Thyroid gland (tissue), 4 donors: ENCODE results near the gene BRMS1.

Source experiments
- CTCF ChIP-seq, 6 experiments: fragments of 200-600 bp in 3 of 6; fragments of 450-650 bp in 3 of 6; sonication (generic) in 3 of 6; IDR thresholded peaks; one replicate each; pipeline ENCODE4 v1.5.1; 2016 to 2019; ENCODE audit warnings: antibody characterized with exemption in 6 of 6, mild to moderate bottlenecking in 2 of 6, inconsistent platforms in 1 of 6, moderate library complexity in 1 of 6
- POLR2A ChIP-seq, 2 donors: fragments of 450-650 bp; IDR thresholded peaks; one replicate each; pipeline ENCODE4 v1.6.1; 2017; ENCODE audit warnings: antibody characterized with exemption in 2 of 2, mild to moderate bottlenecking in 2 of 2, moderate library complexity in 1 of 2

- TF ChIP-seq CTCF (IDR thresholded peaks at IDR 0.05) (no peak), POLR2A (IDR thresholded peaks at IDR 0.05) (no peak)
Measured at GRCh38 chr11:66292543-66293332, 52.2 kb downstream of the BRMS1 start.
